Fibroblast of skin of scalp (primary cell): ENCODE data around the gene BGLAP.

ENCODE experiments used
- DNase-seq: peaks from one replicate; pipeline ENCODE4 v3.0.0-alpha.2; 2013

Gene BGLAP

GRCh38 chr1:156228501-156228900 lies 13.5 kb upstream of the BGLAP start:
- no peak for DNase-seq

GRCh38 chr1:156229809-156230472 lies 12.0 kb upstream of the BGLAP start:
- no peak for DNase-seq

- DNase-seq: no peak
Observed at GRCh38 chr1:156230473-156230837, 11.5 kb upstream of the BGLAP start.

DNA sequence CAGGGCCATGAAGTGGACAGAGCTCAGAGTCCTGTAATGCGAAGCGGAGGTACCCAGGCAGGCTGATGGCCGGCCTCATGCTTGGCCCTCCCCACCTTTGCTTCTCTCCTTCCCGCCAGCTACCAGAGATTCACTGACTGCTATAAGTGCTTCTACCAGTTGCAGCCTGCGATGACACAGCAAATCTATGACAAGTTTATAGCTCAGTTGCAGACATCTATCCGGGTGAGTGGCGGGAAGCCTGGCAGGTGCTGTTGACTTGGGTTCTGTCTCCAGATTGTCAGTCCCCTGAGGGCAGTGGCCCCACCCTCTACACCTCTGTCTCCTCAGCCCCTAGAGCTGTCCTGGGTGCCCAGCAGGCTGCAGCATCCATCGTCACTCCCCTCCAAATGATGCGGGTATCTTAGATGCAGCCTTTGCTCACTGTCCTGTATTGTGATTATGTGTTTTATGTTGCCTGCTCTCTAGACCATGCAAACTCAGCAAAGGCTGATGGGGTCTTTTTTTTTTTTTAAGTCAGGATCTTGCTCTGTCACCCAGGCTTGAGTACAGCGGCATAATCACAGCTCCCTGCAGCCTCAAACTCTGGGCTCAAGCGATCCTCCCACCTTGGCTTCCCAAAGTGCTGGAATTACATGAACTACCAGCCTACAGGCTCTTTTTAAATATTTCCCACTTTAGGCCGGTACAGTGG lies 9.6 kb upstream of the BGLAP start:
- no peak for DNase-seq

DNA sequence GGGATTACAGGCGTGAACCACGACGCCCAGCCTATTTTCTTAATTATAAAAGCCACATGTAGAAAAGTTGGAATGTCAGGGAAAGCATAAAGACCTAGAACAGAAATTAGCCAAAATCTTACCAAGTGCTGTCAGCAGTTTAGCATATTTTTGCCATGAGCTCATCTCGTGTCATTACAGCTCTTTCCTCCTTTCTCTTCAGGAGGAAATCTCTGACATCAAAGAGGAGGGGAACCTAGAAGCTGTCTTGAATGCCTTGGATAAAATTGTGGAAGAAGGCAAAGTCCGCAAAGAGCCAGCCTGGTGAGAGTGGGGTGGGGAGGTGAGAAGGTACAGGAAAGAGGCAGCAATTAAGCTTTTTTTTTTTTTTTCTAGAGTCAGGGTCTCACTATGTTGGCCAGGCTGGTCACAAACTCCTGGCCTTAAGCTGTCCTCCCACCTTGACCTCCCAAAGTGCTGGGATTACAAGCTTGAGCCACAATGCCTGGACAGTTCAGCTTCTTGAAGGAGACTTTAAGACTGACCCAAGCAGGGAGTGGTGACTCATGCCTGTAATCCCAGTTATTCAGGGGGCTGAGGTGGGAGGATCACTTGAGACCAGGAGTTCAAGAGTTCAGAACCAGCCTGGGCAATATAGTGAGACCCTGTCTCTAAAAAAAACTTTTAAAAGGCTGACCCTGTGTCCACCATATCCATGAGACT lies 8.4 kb upstream of the BGLAP start:
- DNase-seq: peak; percentile 89

GRCh38 chr1:156236164-156236563 lies 5.8 kb upstream of the BGLAP start:
- no peak for DNase-seq

DNA sequence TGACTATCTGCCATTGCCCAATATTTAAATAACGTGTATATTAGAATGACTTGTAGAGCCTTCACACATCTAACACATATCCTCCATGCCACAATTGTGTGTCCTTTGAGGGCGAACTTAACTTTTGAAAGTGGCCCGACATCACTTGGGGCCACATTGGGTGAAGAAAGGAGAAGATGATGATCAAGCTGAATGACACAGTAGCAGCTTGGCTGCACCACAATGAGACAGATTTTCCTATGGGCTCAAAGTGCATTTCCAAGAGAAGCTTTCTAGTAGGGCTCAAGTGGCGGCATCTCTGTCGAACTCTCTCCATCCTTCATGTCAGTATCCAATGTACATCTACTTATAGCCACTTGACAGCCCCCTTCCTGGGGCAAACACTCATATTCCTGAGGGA lies 3.7 kb upstream of the BGLAP start:
- no peak for DNase-seq

DNA sequence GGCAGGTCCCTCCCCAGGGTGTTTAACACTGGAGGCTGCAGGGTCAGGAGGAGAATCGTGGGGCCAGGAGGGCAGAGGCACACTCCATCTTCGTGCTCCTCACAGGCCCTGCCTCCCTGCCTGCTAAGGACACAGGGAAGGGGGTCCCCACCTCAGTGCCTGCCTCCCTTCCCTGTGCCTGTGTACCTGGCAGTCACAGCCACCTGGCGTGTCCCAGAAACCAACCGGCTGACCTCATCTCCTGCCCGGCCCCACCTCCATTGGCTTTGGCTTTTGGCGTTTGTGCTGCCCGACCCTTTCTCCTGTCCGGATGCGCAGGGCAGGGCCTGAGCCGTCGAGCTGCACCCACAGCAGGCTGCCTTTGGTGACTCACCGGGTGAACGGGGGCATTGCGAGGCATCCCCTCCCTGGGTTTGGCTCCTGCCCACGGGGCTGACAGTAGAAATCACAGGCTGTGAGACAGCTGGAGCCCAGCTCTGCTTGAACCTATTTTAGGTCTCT lies 623 bp upstream of the BGLAP start:
- DNase-seq: peak; percentile 41

- no peak for DNase-seq
Observed at GRCh38 chr1:156242738-156243137, 754 bp downstream of the BGLAP start.

GRCh38 chr1:156244126-156244525 lies 2.1 kb downstream of the BGLAP start:
- no peak for DNase-seq

DNA sequence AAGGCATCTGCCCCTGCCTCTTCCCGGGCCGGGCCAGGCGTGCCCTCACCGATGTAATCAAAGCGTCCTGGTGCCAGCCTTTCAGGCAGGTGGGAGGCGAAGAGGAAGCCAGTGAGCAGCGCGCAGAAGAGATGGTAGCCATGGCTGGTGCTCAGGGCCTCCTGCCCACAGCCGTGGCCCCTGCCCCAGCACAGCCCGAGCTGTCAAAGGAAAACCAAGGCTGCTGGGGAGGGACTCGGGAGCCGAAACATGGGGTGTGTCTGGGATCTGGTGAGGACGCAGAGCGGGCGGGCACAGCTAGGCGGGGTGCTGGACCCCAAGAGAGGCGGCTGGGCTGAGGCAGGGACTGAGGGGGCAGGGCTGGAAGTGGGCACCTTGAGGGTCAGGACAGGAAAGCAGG lies 2.7 kb downstream of the BGLAP start:
- no peak for DNase-seq

GRCh38 chr1:156245451-156246232 lies 3.7 kb downstream of the BGLAP start:
- no peak for DNase-seq

DNA sequence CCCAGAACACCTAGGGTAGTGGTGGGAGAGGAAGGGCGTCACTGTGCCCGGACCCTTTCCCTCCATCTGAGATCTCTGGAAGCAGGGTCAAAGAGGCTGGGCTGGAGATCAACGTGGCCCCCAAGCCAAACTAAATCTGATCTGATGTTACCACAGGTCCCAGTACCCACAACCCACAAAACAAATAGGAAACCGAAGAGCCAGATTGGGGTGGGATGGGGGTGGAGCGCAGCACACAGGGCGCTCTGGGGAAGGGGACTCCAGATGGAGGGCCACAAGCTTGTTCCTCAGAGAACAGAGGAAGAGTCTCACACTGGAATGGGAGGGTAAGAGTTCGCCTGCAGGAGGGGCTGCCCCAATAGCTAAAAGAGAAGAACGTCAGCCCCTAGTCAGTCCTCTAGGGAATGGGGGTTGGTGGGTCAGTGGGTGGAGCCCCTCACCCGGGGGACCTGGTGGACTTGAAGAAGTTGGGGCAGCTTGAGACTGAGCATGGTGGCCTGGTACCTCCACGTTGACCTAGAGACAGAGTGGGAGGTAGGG lies 4.3 kb downstream of the BGLAP start:
- DNase-seq: no peak

DNA sequence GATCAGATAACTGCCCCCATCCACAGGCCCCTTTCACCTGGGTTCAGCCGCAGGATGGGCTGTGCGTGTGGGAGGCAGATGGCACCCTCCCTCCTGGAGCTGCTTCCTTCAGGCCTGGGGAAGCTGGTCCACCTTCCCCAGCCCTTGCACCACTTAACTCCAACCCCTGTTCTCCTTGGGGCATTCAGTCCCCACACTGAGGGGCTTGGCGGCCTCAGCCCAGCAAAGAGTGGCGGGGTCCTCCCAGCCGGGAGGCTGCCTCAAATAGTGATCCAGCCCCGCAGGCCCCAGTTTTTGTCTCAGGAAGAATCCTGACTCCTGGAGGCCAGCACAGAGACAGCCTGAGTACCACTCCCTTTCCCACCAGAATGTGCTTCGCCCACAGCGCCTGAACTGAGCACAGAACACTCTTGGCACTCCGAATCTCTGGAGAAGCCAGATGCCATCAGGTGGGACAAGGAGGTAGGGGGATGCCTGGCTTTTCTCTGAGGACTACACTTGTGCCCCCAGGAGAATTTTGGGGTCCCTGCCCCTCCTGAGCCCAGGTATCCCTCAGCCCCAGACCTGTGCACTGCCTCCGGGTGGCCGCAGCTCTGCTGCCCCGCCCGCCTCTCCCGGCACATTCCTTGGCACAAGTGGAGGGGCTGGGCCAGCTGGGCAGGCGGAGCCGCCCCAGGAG lies 4.9 kb downstream of the BGLAP start:
- DNase-seq: no peak

DNA sequence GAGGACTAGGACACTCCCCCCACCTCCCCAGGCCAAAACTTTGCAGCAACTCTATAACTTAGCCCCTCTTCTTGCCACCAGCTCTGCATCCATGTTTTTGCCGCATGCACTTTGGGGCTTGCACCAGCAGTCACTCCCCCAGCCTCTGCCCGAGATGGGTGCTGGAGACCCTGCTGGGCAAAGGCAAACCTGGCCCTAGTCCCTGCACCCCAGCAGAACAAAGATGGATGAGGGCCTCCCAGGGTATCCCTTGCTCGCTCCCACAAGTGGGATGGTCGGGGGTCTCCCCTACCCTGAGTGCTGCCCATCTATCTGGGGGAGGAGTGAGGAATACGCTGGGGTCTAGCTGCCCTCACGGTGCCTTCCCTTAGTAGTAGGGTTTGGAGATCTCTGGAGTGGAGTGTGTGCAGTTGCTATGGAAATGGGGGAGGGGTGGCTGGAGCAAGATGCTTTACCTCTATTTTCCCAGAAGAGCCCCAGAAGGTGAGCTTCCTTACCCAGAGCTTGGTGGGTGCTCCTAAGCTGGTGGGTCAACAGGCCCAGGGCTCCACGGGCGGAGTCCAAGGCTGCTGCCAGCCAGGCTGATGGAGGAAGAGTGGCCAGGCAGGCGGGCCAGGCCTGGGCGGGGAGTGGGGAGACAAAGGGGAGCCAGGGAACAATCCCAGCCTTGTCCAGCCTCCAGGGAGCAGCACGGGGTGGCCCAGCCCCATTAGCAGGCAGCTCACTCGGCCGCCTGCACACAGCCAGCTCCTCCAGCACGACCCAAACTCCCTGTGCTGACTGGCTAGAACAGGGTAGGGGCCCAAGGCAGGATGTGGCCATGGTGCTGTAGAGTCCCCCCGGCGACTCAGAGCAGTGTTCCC lies 5.7 kb downstream of the BGLAP start, which contains the start of gene PAQR6:
Gene PAQR6 (minus strand): TSS at position 597 of the 863 bp plus-strand sequence. CDS start 1,325 bp downstream, outside the sequence.
- DNase-seq: no peak

GRCh38 chr1:156248323-156248683 lies 6.3 kb downstream of the BGLAP start:
- DNase-seq: no peak

- no peak for DNase-seq
Observed at GRCh38 chr1:156249593-156249992, 7.6 kb downstream of the BGLAP start.

- DNase-seq: no peak
Observed at GRCh38 chr1:156251527-156251926, 9.5 kb downstream of the BGLAP start.

DNA sequence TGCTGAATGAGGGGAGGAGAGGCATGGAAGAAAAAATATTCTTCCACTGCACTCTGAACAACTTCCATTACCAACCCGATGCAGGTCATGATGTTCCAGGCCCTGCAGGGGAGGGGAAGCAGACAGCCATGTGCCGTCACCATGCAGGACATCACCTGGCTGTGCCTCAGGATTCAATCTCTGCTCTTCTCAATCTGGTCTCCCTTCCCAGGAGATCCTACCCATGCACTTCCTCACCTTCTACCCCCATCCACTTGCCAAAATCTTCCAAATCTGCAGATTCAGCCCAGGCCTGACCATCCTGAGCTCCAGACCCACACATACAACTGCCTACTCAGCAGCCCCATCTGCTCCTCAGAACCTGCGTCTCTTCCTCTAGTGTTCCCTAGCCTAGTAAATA lies 11.7 kb downstream of the BGLAP start:
- DNase-seq: no peak

GRCh38 chr1:156257711-156258110 lies 15.7 kb downstream of the BGLAP start:
- no peak for DNase-seq

GRCh38 chr1:156258859-156259258 lies 16.9 kb downstream of the BGLAP start:
- DNase-seq: no peak
